ENCODE measurements around the gene GALNT9. TPM values are rescaled to one million over a fixed set of nuclear protein-coding genes. Genes with fewer than 3 reads are reported as not detected.

Gene GALNT9
- total and polyA plus RNA-seq, 2 donors: 0.91 to 1.5 TPM

- DNase-seq (ENCODE audit: low read depth in 6 of 9, low spot score in 9 of 9): no peak
- Histone ChIP-seq H3K9me3 (ENCODE audit: control insufficient read depth in 2 of 2, insufficient read depth in 1 of 2, low read length in 1 of 2) (no peaks in the 10 kb centered on the region), H3K36me3 (ENCODE audit: control insufficient read depth in 2 of 2, insufficient read depth in 2 of 2, low read length in 1 of 2) (no peaks in the 10 kb centered on the region), H3K4me1 (ENCODE audit: control insufficient read depth in 2 of 2, insufficient read depth in 2 of 2, low read length in 2 of 2) (no peaks in the 10 kb centered on the region), H3K27me3 (ENCODE audit: control insufficient read depth in 2 of 2, insufficient read depth in 1 of 2, low read length in 1 of 2) (peaks cover 0 to 23% of the 10 kb centered on the region in 2 donors), H3K4me3 (ENCODE audit: low read length in 2 of 2) (no peak overlapping the region), H3K27ac (ENCODE audit: low read depth in 1 of 2, low read length in 1 of 2) (no peak overlapping the region)
- WGBS: 93% methylated on average over 10 of the region's 10 CpGs
Measured at GRCh38 chr12:132318135-132318534, 11.3 kb downstream of the GALNT9 start.

GRCh38 chr12:132317233-132317938 is 12.0 kb downstream of the GALNT9 start:
- no peaks in the 10 kb centered on the region for H3K4me1 ChIP-seq (ENCODE audit: control insufficient read depth in 2 of 2, insufficient read depth in 2 of 2, low read length in 2 of 2)
- DNase-seq (ENCODE audit: low read depth in 6 of 9, low spot score in 9 of 9): no peak
- peaks cover 0 to 16% of the 10 kb centered on the region in 2 donors for H3K27me3 ChIP-seq (ENCODE audit: control insufficient read depth in 2 of 2, insufficient read depth in 1 of 2, low read length in 1 of 2)
- H3K4me3 ChIP-seq (ENCODE audit: low read length in 2 of 2): no peak overlapping the region
- 89% methylated on average over 19 of the region's 19 CpGs for WGBS
- no peaks in the 10 kb centered on the region for H3K36me3 ChIP-seq (ENCODE audit: control insufficient read depth in 2 of 2, insufficient read depth in 2 of 2, low read length in 1 of 2)
- no peaks in the 10 kb centered on the region for H3K9me3 ChIP-seq (ENCODE audit: control insufficient read depth in 2 of 2, insufficient read depth in 1 of 2, low read length in 1 of 2)
- no peak overlapping the region for H3K27ac ChIP-seq (ENCODE audit: low read depth in 1 of 2, low read length in 1 of 2)

- Histone ChIP-seq H3K27me3 (ENCODE audit: control insufficient read depth in 2 of 2, insufficient read depth in 1 of 2, low read length in 1 of 2) (peaks cover 0 to 10% of the 10 kb centered on the region in 2 donors), H3K27ac (ENCODE audit: low read depth in 1 of 2, low read length in 1 of 2) (no peak overlapping the region), H3K9me3 (ENCODE audit: control insufficient read depth in 2 of 2, insufficient read depth in 1 of 2, low read length in 1 of 2) (no peaks in the 10 kb centered on the region), H3K4me1 (ENCODE audit: control insufficient read depth in 2 of 2, insufficient read depth in 2 of 2, low read length in 2 of 2) (no peaks in the 10 kb centered on the region), H3K36me3 (ENCODE audit: control insufficient read depth in 2 of 2, insufficient read depth in 2 of 2, low read length in 1 of 2) (no peaks in the 10 kb centered on the region), H3K4me3 (ENCODE audit: low read length in 2 of 2) (no peak overlapping the region)
- 79% methylated on average over 17 of the region's 17 CpGs for WGBS
- no peak for DNase-seq (ENCODE audit: low read depth in 6 of 9, low spot score in 9 of 9)
Measured at GRCh38 chr12:132316497-132317232, 12.7 kb downstream of the GALNT9 start.

- Histone ChIP-seq H3K9me3 (ENCODE audit: control insufficient read depth in 2 of 2, insufficient read depth in 1 of 2, low read length in 1 of 2) (peaks cover 0 to 1% of the 10 kb centered on the region in 2 donors), H3K4me3 (ENCODE audit: low read length in 2 of 2) (no peak overlapping the region), H3K36me3 (ENCODE audit: control insufficient read depth in 2 of 2, insufficient read depth in 2 of 2, low read length in 1 of 2) (no peaks in the 10 kb centered on the region), H3K27ac (ENCODE audit: low read depth in 1 of 2, low read length in 1 of 2) (no peak overlapping the region), H3K4me1 (ENCODE audit: control insufficient read depth in 2 of 2, insufficient read depth in 2 of 2, low read length in 2 of 2) (no peaks in the 10 kb centered on the region), H3K27me3 (ENCODE audit: control insufficient read depth in 2 of 2, insufficient read depth in 1 of 2, low read length in 1 of 2) (peaks cover 0 to 8% of the 10 kb centered on the region in 2 donors)
- DNase-seq (ENCODE audit: low read depth in 6 of 9, low spot score in 9 of 9): no peak
- WGBS: 80% methylated on average over 20 of the region's 20 CpGs
Measured at GRCh38 chr12:132315951-132316350, 13.4 kb downstream of the GALNT9 start.

- Histone ChIP-seq H3K27ac (ENCODE audit: low read depth in 1 of 2, low read length in 1 of 2) (no peak overlapping the region), H3K27me3 (ENCODE audit: control insufficient read depth in 2 of 2, insufficient read depth in 1 of 2, low read length in 1 of 2) (peaks cover 0 to 8% of the 10 kb centered on the region in 2 donors), H3K36me3 (ENCODE audit: control insufficient read depth in 2 of 2, insufficient read depth in 2 of 2, low read length in 1 of 2) (no peaks in the 10 kb centered on the region), H3K4me1 (ENCODE audit: control insufficient read depth in 2 of 2, insufficient read depth in 2 of 2, low read length in 2 of 2) (no peaks in the 10 kb centered on the region), H3K4me3 (ENCODE audit: low read length in 2 of 2) (no peak overlapping the region), H3K9me3 (ENCODE audit: control insufficient read depth in 2 of 2, insufficient read depth in 1 of 2, low read length in 1 of 2) (peaks cover 1 to 3% of the 10 kb centered on the region in 2 donors)
- 95% methylated on average over 19 of the region's 19 CpGs for WGBS
- no peak for DNase-seq (ENCODE audit: low read depth in 6 of 9, low spot score in 9 of 9)
Measured at GRCh38 chr12:132315507-132315906, 13.9 kb downstream of the GALNT9 start.

GRCh38 chr12:132314516-132315233 is 14.7 kb downstream of the GALNT9 start:
- no peak overlapping the region for H3K27ac ChIP-seq (ENCODE audit: low read depth in 1 of 2, low read length in 1 of 2)
- H3K4me1 ChIP-seq (ENCODE audit: control insufficient read depth in 2 of 2, insufficient read depth in 2 of 2, low read length in 2 of 2): no peaks in the 10 kb centered on the region
- H3K27me3 ChIP-seq (ENCODE audit: control insufficient read depth in 2 of 2, insufficient read depth in 1 of 2, low read length in 1 of 2): peaks cover 0 to 12% of the 10 kb centered on the region in 2 donors
- H3K4me3 ChIP-seq (ENCODE audit: low read length in 2 of 2): no peak overlapping the region
- 87% methylated on average over 26 of the region's 26 CpGs for WGBS
- no peak for DNase-seq (ENCODE audit: low read depth in 6 of 9, low spot score in 9 of 9)
- H3K36me3 ChIP-seq (ENCODE audit: control insufficient read depth in 2 of 2, insufficient read depth in 2 of 2, low read length in 1 of 2): no peaks in the 10 kb centered on the region
- peaks cover 1 to 6% of the 10 kb centered on the region in 2 donors for H3K9me3 ChIP-seq (ENCODE audit: control insufficient read depth in 2 of 2, insufficient read depth in 1 of 2, low read length in 1 of 2)

- H3K4me1 ChIP-seq (ENCODE audit: control insufficient read depth in 2 of 2, insufficient read depth in 2 of 2, low read length in 2 of 2): no peaks in the 10 kb centered on the region
- no peak overlapping the region for H3K27ac ChIP-seq (ENCODE audit: low read depth in 1 of 2, low read length in 1 of 2)
- 94% methylated on average over 2 of the region's 2 CpGs for WGBS
- no peak for DNase-seq (ENCODE audit: low read depth in 6 of 9, low spot score in 9 of 9)
- H3K27me3 ChIP-seq (ENCODE audit: control insufficient read depth in 2 of 2, insufficient read depth in 1 of 2, low read length in 1 of 2): peaks cover 0 to 12% of the 10 kb centered on the region in 2 donors
- H3K4me3 ChIP-seq (ENCODE audit: low read length in 2 of 2): no peak overlapping the region
- no peaks in the 10 kb centered on the region for H3K36me3 ChIP-seq (ENCODE audit: control insufficient read depth in 2 of 2, insufficient read depth in 2 of 2, low read length in 1 of 2)
- H3K9me3 ChIP-seq (ENCODE audit: control insufficient read depth in 2 of 2, insufficient read depth in 1 of 2, low read length in 1 of 2): peaks cover 1 to 6% of the 10 kb centered on the region in 2 donors
Measured at GRCh38 chr12:132314035-132314434, 15.4 kb downstream of the GALNT9 start.

- H3K4me3 ChIP-seq (ENCODE audit: low read length in 2 of 2): no peak overlapping the region
- WGBS: 100% methylated on average over 1 of the region's 1 CpG
- peaks cover 1 to 6% of the 10 kb centered on the region in 2 donors for H3K9me3 ChIP-seq (ENCODE audit: control insufficient read depth in 2 of 2, insufficient read depth in 1 of 2, low read length in 1 of 2)
- no peaks in the 10 kb centered on the region for H3K4me1 ChIP-seq (ENCODE audit: control insufficient read depth in 2 of 2, insufficient read depth in 2 of 2, low read length in 2 of 2)
- H3K36me3 ChIP-seq (ENCODE audit: control insufficient read depth in 2 of 2, insufficient read depth in 2 of 2, low read length in 1 of 2): no peaks in the 10 kb centered on the region
- no peak for DNase-seq (ENCODE audit: low read depth in 6 of 9, low spot score in 9 of 9)
- peaks cover 0 to 9% of the 10 kb centered on the region in 2 donors for H3K27me3 ChIP-seq (ENCODE audit: control insufficient read depth in 2 of 2, insufficient read depth in 1 of 2, low read length in 1 of 2)
- H3K27ac ChIP-seq (ENCODE audit: low read depth in 1 of 2, low read length in 1 of 2): no peak overlapping the region
Measured at GRCh38 chr12:132313182-132313581, 16.2 kb downstream of the GALNT9 start.

GRCh38 chr12:132312516-132312915 is 16.9 kb downstream of the GALNT9 start:
- Histone ChIP-seq H3K9me3 (ENCODE audit: control insufficient read depth in 2 of 2, insufficient read depth in 1 of 2, low read length in 1 of 2) (peaks cover 1 to 6% of the 10 kb centered on the region in 2 donors), H3K27me3 (ENCODE audit: control insufficient read depth in 2 of 2, insufficient read depth in 1 of 2, low read length in 1 of 2) (peaks cover 0 to 9% of the 10 kb centered on the region in 2 donors), H3K36me3 (ENCODE audit: control insufficient read depth in 2 of 2, insufficient read depth in 2 of 2, low read length in 1 of 2) (no peaks in the 10 kb centered on the region), H3K4me1 (ENCODE audit: control insufficient read depth in 2 of 2, insufficient read depth in 2 of 2, low read length in 2 of 2) (no peaks in the 10 kb centered on the region), H3K4me3 (ENCODE audit: low read length in 2 of 2) (no peak overlapping the region), H3K27ac (ENCODE audit: low read depth in 1 of 2, low read length in 1 of 2) (no peak overlapping the region)
- DNase-seq (ENCODE audit: low read depth in 6 of 9, low spot score in 9 of 9): no peak
- WGBS: 90% methylated on average over 6 of the region's 6 CpGs
